ENCODE measurements around the gene C1QTNF8.

C1QTNF8 gene

GRCh38 chr16:1058216-1058615 lies 37.8 kb downstream of the C1QTNF8 start:
- no peak for TF ChIP-seq CTCF (IDR thresholded peaks at IDR 0.05; ENCODE audit: insufficient read depth, missing control alignments)
- no peak for DNase-seq (ENCODE audit: insufficient read length, low spot score)
- no peak for FAIRE-seq

GRCh38 chr16:1057252-1057932 lies 38.7 kb downstream of the C1QTNF8 start:
- no peak for FAIRE-seq
- peak; percentile 82 for DNase-seq (ENCODE audit: insufficient read length, low spot score)
- TF ChIP-seq CTCF (IDR thresholded peaks at IDR 0.05; ENCODE audit: insufficient read depth, missing control alignments), result peak; percentile 28

- TF ChIP-seq CTCF (IDR thresholded peaks at IDR 0.05; ENCODE audit: insufficient read depth, missing control alignments), result no peak
- no peak for FAIRE-seq
- no peak for DNase-seq (ENCODE audit: insufficient read length, low spot score)
Measured at GRCh38 chr16:1056196-1056595, 39.8 kb downstream of the C1QTNF8 start.

GRCh38 chr16:1055557-1055924 lies 40.5 kb downstream of the C1QTNF8 start:
- DNase-seq (ENCODE audit: insufficient read length, low spot score) (no peak), FAIRE-seq (no peak)
- TF ChIP-seq CTCF (IDR thresholded peaks at IDR 0.05; ENCODE audit: insufficient read depth, missing control alignments), result no peak

GRCh38 chr16:1054660-1055556 lies 41.1 kb downstream of the C1QTNF8 start:
- peak; percentile 51 for TF ChIP-seq CTCF (IDR thresholded peaks at IDR 0.05; ENCODE audit: insufficient read depth, missing control alignments)
- peak; percentile 92 for DNase-seq (ENCODE audit: insufficient read length, low spot score)
- no peak for FAIRE-seq

- FAIRE-seq (no peak), DNase-seq (ENCODE audit: insufficient read length, low spot score) (no peak)
Measured at GRCh38 chr16:1053700-1054368, 42.2 kb downstream of the C1QTNF8 start.

More at GRCh38 chr16:1053700-1054368, 42.2 kb downstream of the C1QTNF8 start:
- no peak for TF ChIP-seq CTCF (IDR thresholded peaks at IDR 0.05; ENCODE audit: insufficient read depth, missing control alignments)

Data from D721Med (cell line).